HEK293 (cell line): ENCODE results near the gene NEK7.

ENCODE experiments used
- CTCF ChIA-PET: fragments of 350-600 bp; formaldehyde crosslinking; extraction: SDS; loops from one replicate; lab custom pipeline; 2021; ENCODE audit warnings: antibody characterized with exemption; lab: Yijun Ruan, JAX
- POLR2A ChIA-PET: fragments of 300-600 bp; formaldehyde crosslinking; extraction: SDS; loops from one replicate; lab custom pipeline; 2020; ENCODE audit warnings: antibody characterized with exemption, inconsistent platforms; lab: Yijun Ruan, JAX
- H3K27ac ChIP-seq: fragments of 200-500 bp; sonication (Bioruptor generic); 2 replicates; pipeline ENCODE4 v1.5.1; 2014; ENCODE audit warnings: low read depth, low read length, control low read depth, inconsistent platforms; ENCODE audit errors: extremely low read depth
- H3K36me3 ChIP-seq, 2 experiments: fragments of 200-500 bp in 1 of 2; sonication (Bioruptor generic) in 1 of 2; 1 replicate in 1 of 2; 2 replicates in 1 of 2; pipeline ENCODE4 v1.5.1; 2014 to 2017; ENCODE audit warnings: inconsistent platforms in 2 of 2, low read length in 2 of 2; ENCODE audit not compliant: control insufficient read depth in 2 of 2, insufficient read depth in 1 of 2
- H3K4me1 ChIP-seq: fragments of 200-500 bp; sonication (Bioruptor generic); 2 replicates; pipeline ENCODE4 v1.5.1; 2014; ENCODE audit warnings: mild to moderate bottlenecking, low read length, inconsistent platforms; ENCODE audit not compliant: control insufficient read depth, insufficient read depth
- H3K4me3 ChIP-seq: 2 replicates; pipeline ENCODE4 v1.5.1; 2011; ENCODE audit warnings: low read depth, mild to moderate bottlenecking, control low read depth, low read length, moderate library complexity
- H3K9me3 ChIP-seq: fragments of 200-500 bp; sonication (Bioruptor generic); 2 replicates; pipeline ENCODE4 v1.5.1; 2014; ENCODE audit warnings: low read depth, low read length, inconsistent platforms; ENCODE audit not compliant: control insufficient read depth, insufficient read depth
- CTCF ChIP-seq: fragments of 450-650 bp; formaldehyde crosslinking; IDR thresholded peaks from 2 replicates; pipeline ENCODE4 v1.5.1; 2016; ENCODE audit warnings: missing biosample characterization, missing genetic modification characterization
- FEZF1 ChIP-seq: fragments of 450-650 bp; formaldehyde crosslinking; IDR thresholded peaks from 2 replicates; pipeline ENCODE4 v1.5.1; 2016; ENCODE audit warnings: missing biosample characterization, missing genetic modification characterization
- GFI1B ChIP-seq: fragments of 450-650 bp; formaldehyde crosslinking; IDR thresholded peaks from 2 replicates; pipeline ENCODE4 v1.5.1; 2016; ENCODE audit warnings: missing biosample characterization, missing genetic modification characterization
- MEIS1 ChIP-seq: sonication (generic); formaldehyde crosslinking; IDR thresholded peaks from 2 replicates; pipeline ENCODE4 v1.8.1; 2022; ENCODE audit warnings: missing genetic modification reagents, mild to moderate bottlenecking, borderline replicate concordance
- OVOL3 ChIP-seq: fragments of 450-650 bp; formaldehyde crosslinking; IDR thresholded peaks from 2 replicates; pipeline ENCODE4 v1.5.1; 2016; ENCODE audit warnings: missing biosample characterization, missing genetic modification characterization
- PRDM1 ChIP-seq: fragments of 450-650 bp; formaldehyde crosslinking; IDR thresholded peaks from 2 replicates; pipeline ENCODE4; 2016; ENCODE audit warnings: missing biosample characterization, missing genetic modification characterization
- SP2 ChIP-seq: fragments of 450-650 bp; formaldehyde crosslinking; IDR thresholded peaks from 2 replicates; pipeline ENCODE4 v1.5.1; 2016; ENCODE audit warnings: missing biosample characterization, missing genetic modification characterization
- SP3 ChIP-seq: fragments of 450-650 bp; formaldehyde crosslinking; IDR thresholded peaks from 2 replicates; pipeline ENCODE4 v1.5.1; 2016; ENCODE audit warnings: missing biosample characterization, missing genetic modification characterization
- YY1 ChIP-seq: fragments of 450-650 bp; formaldehyde crosslinking; IDR thresholded peaks from 2 replicates; pipeline ENCODE4 v1.5.1; 2018; ENCODE audit warnings: missing biosample characterization, missing genetic modification characterization
- YY2 ChIP-seq: fragments of 450-650 bp; formaldehyde crosslinking; IDR thresholded peaks from 2 replicates; pipeline ENCODE4 v1.5.1; 2016; ENCODE audit warnings: missing biosample characterization, missing genetic modification characterization
- ZBTB48 ChIP-seq: fragments of 450-650 bp; formaldehyde crosslinking; IDR thresholded peaks from 2 replicates; pipeline ENCODE4 v1.5.1; 2016; ENCODE audit warnings: missing biosample characterization, missing genetic modification characterization
- ZEB2 ChIP-seq: fragments of 450-650 bp; formaldehyde crosslinking; IDR thresholded peaks from 2 replicates; pipeline ENCODE4 v1.5.1; 2016; ENCODE audit warnings: missing biosample characterization, missing genetic modification characterization
- ZFP37 ChIP-seq: fragments of 450-650 bp; formaldehyde crosslinking; IDR thresholded peaks from 2 replicates; pipeline ENCODE4 v1.5.1; 2016; ENCODE audit warnings: missing biosample characterization, missing genetic modification characterization
- ZNF10 ChIP-seq: fragments of 450-650 bp; formaldehyde crosslinking; IDR thresholded peaks from 2 replicates; pipeline ENCODE4 v1.5.1; 2017; ENCODE audit warnings: missing biosample characterization, missing genetic modification characterization
- ZNF114 ChIP-seq: fragments of 450-650 bp; formaldehyde crosslinking; IDR thresholded peaks from 2 replicates; pipeline ENCODE4 v1.5.0; 2017; ENCODE audit warnings: missing biosample characterization, missing genetic modification characterization
- ZNF140 ChIP-seq: fragments of 450-650 bp; formaldehyde crosslinking; IDR thresholded peaks from 2 replicates; pipeline ENCODE4 v1.5.1; 2016; ENCODE audit warnings: missing biosample characterization, missing genetic modification characterization
- ZNF248 ChIP-seq: fragments of 450-650 bp; formaldehyde crosslinking; IDR thresholded peaks from 2 replicates; pipeline ENCODE4 v1.5.1; 2017; ENCODE audit warnings: missing biosample characterization, missing genetic modification characterization
- ZNF366 ChIP-seq: fragments of 450-650 bp; formaldehyde crosslinking; conservative IDR thresholded peaks from 2 replicates; pipeline ENCODE4 v1.5.1; 2016; ENCODE audit warnings: missing biosample characterization, missing genetic modification characterization
- ZNF423 ChIP-seq: fragments of 450-650 bp; formaldehyde crosslinking; IDR thresholded peaks from 2 replicates; pipeline ENCODE4 v1.5.1; 2016; ENCODE audit warnings: missing biosample characterization, missing genetic modification characterization
- ZNF48 ChIP-seq: fragments of 450-650 bp; formaldehyde crosslinking; IDR thresholded peaks from 2 replicates; pipeline ENCODE4 v1.5.1; 2016; ENCODE audit warnings: missing biosample characterization, missing genetic modification characterization
- ZNF514 ChIP-seq: fragments of 450-650 bp; formaldehyde crosslinking; IDR thresholded peaks from 2 replicates; pipeline ENCODE4 v1.5.1; 2016; ENCODE audit warnings: missing biosample characterization, missing genetic modification characterization
- ZNF548 ChIP-seq: fragments of 450-650 bp; formaldehyde crosslinking; IDR thresholded peaks from 2 replicates; pipeline ENCODE4 v1.5.1; 2016; ENCODE audit warnings: missing biosample characterization, missing genetic modification characterization
- ZNF596 ChIP-seq: fragments of 450-650 bp; IDR thresholded peaks from 2 replicates; pipeline ENCODE4 v1.5.0; 2018; ENCODE audit warnings: missing biosample characterization, mild to moderate bottlenecking, missing genetic modification characterization, moderate library complexity
- ZNF621 ChIP-seq: fragments of 450-650 bp; formaldehyde crosslinking; IDR thresholded peaks from 2 replicates; pipeline ENCODE4 v1.5.1; 2017; ENCODE audit warnings: missing biosample characterization, missing genetic modification characterization
- ZNF626 ChIP-seq: fragments of 450-650 bp; sonication (Bioruptor Pico); formaldehyde crosslinking; IDR thresholded peaks from 2 replicates; pipeline ENCODE4 v1.5.1; 2018; ENCODE audit warnings: missing biosample characterization, missing genetic modification characterization, inconsistent platforms
- ZNF639 ChIP-seq: fragments of 450-650 bp; formaldehyde crosslinking; IDR thresholded peaks from 2 replicates; pipeline ENCODE4 v1.5.1; 2016; ENCODE audit warnings: missing biosample characterization, missing genetic modification characterization
- ZNF670 ChIP-seq: fragments of 450-650 bp; formaldehyde crosslinking; IDR thresholded peaks from 2 replicates; pipeline ENCODE4 v1.5.1; 2016; ENCODE audit warnings: missing biosample characterization, missing genetic modification characterization, low read depth
- ZNF707 ChIP-seq: fragments of 450-650 bp; formaldehyde crosslinking; IDR thresholded peaks from 2 replicates; pipeline ENCODE4 v1.5.1; 2016; ENCODE audit warnings: missing biosample characterization, missing genetic modification characterization
- TF ChIP-seq, protein P1 (sequence below): fragments of 450-650 bp; formaldehyde crosslinking; IDR thresholded peaks from 2 replicates; pipeline ENCODE4 v1.5.1; 2016; ENCODE audit warnings: missing biosample characterization, missing genetic modification characterization
- TF ChIP-seq, protein P2 (sequence below): fragments of 450-650 bp; formaldehyde crosslinking; IDR thresholded peaks from 2 replicates; pipeline ENCODE4 v1.5.1; 2017; ENCODE audit warnings: missing biosample characterization, missing genetic modification characterization

NEK7 gene

GRCh38 chr1:198157847-198158725 lies 1.3 kb downstream of the NEK7 start (continued):
- 0 out of 2 replicates have a peak, but pooled peaks have one; percentile 20 for TF ChIP-seq ZNF366
- TF ChIP-seq, protein P1, sequence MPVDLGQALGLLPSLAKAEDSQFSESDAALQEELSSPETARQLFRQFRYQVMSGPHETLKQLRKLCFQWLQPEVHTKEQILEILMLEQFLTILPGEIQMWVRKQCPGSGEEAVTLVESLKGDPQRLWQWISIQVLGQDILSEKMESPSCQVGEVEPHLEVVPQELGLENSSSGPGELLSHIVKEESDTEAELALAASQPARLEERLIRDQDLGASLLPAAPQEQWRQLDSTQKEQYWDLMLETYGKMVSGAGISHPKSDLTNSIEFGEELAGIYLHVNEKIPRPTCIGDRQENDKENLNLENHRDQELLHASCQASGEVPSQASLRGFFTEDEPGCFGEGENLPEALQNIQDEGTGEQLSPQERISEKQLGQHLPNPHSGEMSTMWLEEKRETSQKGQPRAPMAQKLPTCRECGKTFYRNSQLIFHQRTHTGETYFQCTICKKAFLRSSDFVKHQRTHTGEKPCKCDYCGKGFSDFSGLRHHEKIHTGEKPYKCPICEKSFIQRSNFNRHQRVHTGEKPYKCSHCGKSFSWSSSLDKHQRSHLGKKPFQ (tag by site-specific recombination) = 0 out of 2 replicates have a peak, but pooled peaks have one; percentile 2
- no peak for TF ChIP-seq ZNF621 (tag by site-specific recombination)
- no peak for TF ChIP-seq SP2 (tag by site-specific recombination)
- TF ChIP-seq ZFP37 = peak; percentile 20; the same call in 1 of the 2 replicates
- TF ChIP-seq ZNF639 (tag by site-specific recombination) = no peak

- Histone ChIP-seq H3K4me1 (peaks cover 11% of the 10 kb centered on the region), H3K36me3 (no peaks in the 10 kb centered on the region), H3K4me3 (peak overlapping the region; percentile 77), H3K27ac (peak overlapping the region; percentile 72), H3K9me3 (no peaks in the 10 kb centered on the region)
- POLR2A ChIA-PET = no interaction called here
- CTCF ChIA-PET = interaction anchor here (0.7 to 1.2 kb wide), 4 partner anchors 10 to 541 kb away, joined by 3 to 4 read pairs (median 3); no protein-coding TSS in a partner anchor
- TF ChIP-seq ZNF10 (no peak), OVOL3 (no peak), ZNF548 (tag by site-specific recombination) (no peak), ZNF114 (no peak), YY1 (tag by site-specific recombination) (no peak), ZNF596 (tag by site-specific recombination) (no peak), ZNF670 (tag by site-specific recombination) (no peak), ZNF48 (no peak), FEZF1 (no peak), PRDM1 (peak; percentile 65), MEIS1 (no peak), ZNF423 (0 out of 2 replicates have a peak, but pooled peaks have one; percentile 29), ZBTB48 (tag by site-specific recombination) (0 out of 2 replicates have a peak, but pooled peaks have one; percentile 38), SP3 (tag by site-specific recombination) (peak; percentile 79), ZNF140 (tag by site-specific recombination) (no peak), ZNF707 (tag by site-specific recombination) (no peak), ZNF626 (no peak), ZNF248 (tag by site-specific recombination) (no peak), ZEB2 (tag by site-specific recombination) (peak; percentile 58; the same call in 1 of the 2 replicates), GFI1B (tag by site-specific recombination) (no peak), ZNF514 (tag by site-specific recombination) (no peak), CTCF (no peak), YY2 (tag by site-specific recombination) (no peak)
- TF ChIP-seq, protein P2, sequence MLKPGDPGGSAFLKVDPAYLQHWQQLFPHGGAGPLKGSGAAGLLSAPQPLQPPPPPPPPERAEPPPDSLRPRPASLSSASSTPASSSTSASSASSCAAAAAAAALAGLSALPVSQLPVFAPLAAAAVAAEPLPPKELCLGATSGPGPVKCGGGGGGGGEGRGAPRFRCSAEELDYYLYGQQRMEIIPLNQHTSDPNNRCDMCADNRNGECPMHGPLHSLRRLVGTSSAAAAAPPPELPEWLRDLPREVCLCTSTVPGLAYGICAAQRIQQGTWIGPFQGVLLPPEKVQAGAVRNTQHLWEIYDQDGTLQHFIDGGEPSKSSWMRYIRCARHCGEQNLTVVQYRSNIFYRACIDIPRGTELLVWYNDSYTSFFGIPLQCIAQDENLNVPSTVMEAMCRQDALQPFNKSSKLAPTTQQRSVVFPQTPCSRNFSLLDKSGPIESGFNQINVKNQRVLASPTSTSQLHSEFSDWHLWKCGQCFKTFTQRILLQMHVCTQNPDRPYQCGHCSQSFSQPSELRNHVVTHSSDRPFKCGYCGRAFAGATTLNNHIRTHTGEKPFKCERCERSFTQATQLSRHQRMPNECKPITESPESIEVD = no peak
Measured at GRCh38 chr1:198158735-198159589, 2.2 kb downstream of the NEK7 start.
